NCI-H1694 treated with DMSO at 0.1 percent for 48 hours (cell line): Measurements from ENCODE around the gene STOM.
"Not testable (repeated sequence)": the region's sequence is repeated elsewhere in the genome, so short reads cannot be mapped to it uniquely, and the experiment has no call there.

Experiments
- DNase-seq: peaks from one replicate; lab custom pipeline; 2025; lab: John Stamatoyannopoulos, UW

STOM gene

GRCh38 chr9:121300283-121301119 is 69.5 kb downstream of the STOM start:
- no peak for DNase-seq

GRCh38 chr9:121299467-121300282 is 70.4 kb downstream of the STOM start:
- peak; percentile 15 for DNase-seq

- no peak for DNase-seq
Measured at GRCh38 chr9:121298689-121299466, 71.2 kb downstream of the STOM start.

- no peak for DNase-seq
Measured at GRCh38 chr9:121298016-121298538, 72.0 kb downstream of the STOM start.

- DNase-seq, result no peak
Measured at GRCh38 chr9:121297389-121297788, 72.7 kb downstream of the STOM start.

GRCh38 chr9:121296213-121297127 is 73.6 kb downstream of the STOM start:
- DNase-seq, result no peak

- no peak for DNase-seq
Measured at GRCh38 chr9:121295662-121296191, 74.3 kb downstream of the STOM start.

- no peak for DNase-seq
Measured at GRCh38 chr9:121294866-121295661, 75.0 kb downstream of the STOM start.

GRCh38 chr9:121294151-121294743 is 75.8 kb downstream of the STOM start:
- DNase-seq, result no peak

GRCh38 chr9:121292801-121293241 is 77.2 kb downstream of the STOM start:
- DNase-seq, result no peak

GRCh38 chr9:121292051-121292450 is 78.0 kb downstream of the STOM start:
- no peak for DNase-seq

GRCh38 chr9:121291536-121291935 is 78.5 kb downstream of the STOM start:
- DNase-seq, result not testable (repeated sequence)

- no peak for DNase-seq
Measured at GRCh38 chr9:121289772-121290370, 80.2 kb downstream of the STOM start.

- no peak for DNase-seq
Measured at GRCh38 chr9:121289026-121289771, 80.9 kb downstream of the STOM start.
